AG09319 (cell line): ENCODE results near the gene P2RX1.

Experiments used
- DNase-seq: peaks from one replicate; pipeline ENCODE4 v3.0.0-alpha.2; 2010; ENCODE audit warnings: low read depth; ENCODE audit errors: extremely low read depth
- CTCF ChIP-seq: IDR thresholded peaks from 2 replicates; pipeline ENCODE4 v1.5.1; 2011; ENCODE audit warnings: low read depth, mild to moderate bottlenecking, inconsistent platforms, low read length, moderate library complexity

The P2RX1 gene

GRCh38 chr17:3909257-3909656, 7.0 kb downstream of the P2RX1 start:
- DNase-seq, result no peak
- TF ChIP-seq CTCF, result no peak

- DNase-seq, result no peak
- peak; percentile 17 for TF ChIP-seq CTCF
Observed at GRCh38 chr17:3907483-3908216, 8.6 kb downstream of the P2RX1 start.

- no peak for DNase-seq
- TF ChIP-seq CTCF, result no peak
Observed at GRCh38 chr17:3906881-3907280, 9.4 kb downstream of the P2RX1 start.

- DNase-seq, result no peak
- no peak for TF ChIP-seq CTCF
Observed at GRCh38 chr17:3905017-3905520, 11.2 kb downstream of the P2RX1 start.

- DNase-seq, result no peak
Observed at GRCh38 chr17:3904501-3904900, 11.8 kb downstream of the P2RX1 start.

GRCh38 chr17:3903881-3904290, 12.4 kb downstream of the P2RX1 start:
- TF ChIP-seq CTCF, result no peak
- DNase-seq, result no peak

More at GRCh38 chr17:3904501-3904900, 11.8 kb downstream of the P2RX1 start:
- TF ChIP-seq CTCF, result no peak

GRCh38 chr17:3903051-3903825, 13.0 kb downstream of the P2RX1 start:
- TF ChIP-seq CTCF, result no peak
- DNase-seq, result no peak
